GM18517 (cell line): ENCODE measurements around the gene HSFX2.
"Not testable (repeated sequence)": the region's sequence is repeated elsewhere in the genome, so short reads cannot be mapped to it uniquely, and the experiment has no call there.

Experiments
- ATAC-seq: cut with Tn5 transposase; IDR thresholded peaks from one replicate; pipeline ENCODE4 v1.9.1; 2021; ENCODE audit warnings: mild to moderate bottlenecking, moderate library complexity; ENCODE audit not compliant: unreplicated experiment

Gene HSFX2, protein sequence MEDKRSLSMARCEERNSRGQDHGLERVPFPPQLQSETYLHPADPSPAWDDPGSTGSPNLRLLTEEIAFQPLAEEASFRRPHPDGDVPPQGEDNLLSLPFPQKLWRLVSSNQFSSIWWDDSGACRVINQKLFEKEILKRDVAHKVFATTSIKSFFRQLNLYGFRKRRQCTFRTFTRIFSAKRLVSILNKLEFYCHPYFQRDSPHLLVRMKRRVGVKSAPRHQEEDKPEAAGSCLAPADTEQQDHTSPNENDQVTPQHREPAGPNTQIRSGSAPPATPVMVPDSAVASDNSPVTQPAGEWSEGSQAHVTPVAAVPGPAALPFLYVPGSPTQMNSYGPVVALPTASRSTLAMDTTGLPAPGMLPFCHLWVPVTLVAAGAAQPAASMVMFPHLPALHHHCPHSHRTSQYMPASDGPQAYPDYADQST

GRCh38 chrX:149595214-149595613, at the start of gene HSFX2:
Gene HSFX2 (minus strand): TSS chrX:149595314. CDS start chrX:149594700, 614 bp downstream.
- ATAC-seq = not testable (repeated sequence)

GRCh38 chrX:149643496-149643895, 48.4 kb upstream of the HSFX2 start:
- ATAC-seq = no peak

DNA sequence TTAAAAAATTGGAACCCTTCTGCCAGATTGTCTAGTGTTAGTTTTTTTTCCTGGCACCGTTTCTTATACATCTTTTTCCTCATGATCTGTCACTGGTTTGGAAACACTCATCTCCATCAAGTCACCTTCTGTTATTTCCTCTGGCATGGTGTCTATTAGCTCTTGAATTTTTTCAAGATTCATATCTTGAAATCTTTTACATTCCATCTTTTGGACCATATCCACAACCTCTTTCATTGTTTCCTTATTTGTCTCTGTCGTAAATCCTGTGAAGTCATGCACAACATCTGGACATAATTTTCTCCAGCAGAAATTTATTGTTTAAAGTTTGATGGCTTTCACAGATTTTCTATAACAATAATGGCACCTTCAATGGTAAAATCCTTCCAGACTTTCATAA, 46.7 kb upstream of the HSFX2 start:
- ATAC-seq = no peak

GRCh38 chrX:149641432-149641831, 46.3 kb upstream of the HSFX2 start:
- ATAC-seq = no peak

GRCh38 chrX:149639568-149639967, 44.5 kb upstream of the HSFX2 start:
- no peak for ATAC-seq

- ATAC-seq = no peak
Observed at GRCh38 chrX:149638860-149639259, 43.7 kb upstream of the HSFX2 start.

DNA sequence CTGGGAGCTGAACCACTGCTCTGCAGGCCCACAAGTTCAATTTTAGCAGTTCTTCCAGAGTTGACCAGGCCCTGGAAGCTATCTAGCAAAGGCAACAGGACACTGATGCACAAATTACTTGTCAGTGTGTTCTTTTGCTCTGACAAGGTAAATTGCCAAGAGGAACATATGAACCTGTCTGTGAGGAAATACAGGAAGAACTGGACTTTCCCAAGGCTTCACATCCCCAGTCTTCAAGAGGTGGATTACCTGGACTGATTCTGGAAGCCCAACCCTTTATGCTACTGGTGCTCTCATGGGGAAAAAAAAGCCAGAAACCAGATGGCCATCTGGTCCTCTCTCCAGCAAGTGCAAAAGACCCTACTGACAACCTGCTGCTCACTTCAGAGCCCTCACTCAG, 38.4 kb upstream of the HSFX2 start:
- no peak for ATAC-seq

DNA sequence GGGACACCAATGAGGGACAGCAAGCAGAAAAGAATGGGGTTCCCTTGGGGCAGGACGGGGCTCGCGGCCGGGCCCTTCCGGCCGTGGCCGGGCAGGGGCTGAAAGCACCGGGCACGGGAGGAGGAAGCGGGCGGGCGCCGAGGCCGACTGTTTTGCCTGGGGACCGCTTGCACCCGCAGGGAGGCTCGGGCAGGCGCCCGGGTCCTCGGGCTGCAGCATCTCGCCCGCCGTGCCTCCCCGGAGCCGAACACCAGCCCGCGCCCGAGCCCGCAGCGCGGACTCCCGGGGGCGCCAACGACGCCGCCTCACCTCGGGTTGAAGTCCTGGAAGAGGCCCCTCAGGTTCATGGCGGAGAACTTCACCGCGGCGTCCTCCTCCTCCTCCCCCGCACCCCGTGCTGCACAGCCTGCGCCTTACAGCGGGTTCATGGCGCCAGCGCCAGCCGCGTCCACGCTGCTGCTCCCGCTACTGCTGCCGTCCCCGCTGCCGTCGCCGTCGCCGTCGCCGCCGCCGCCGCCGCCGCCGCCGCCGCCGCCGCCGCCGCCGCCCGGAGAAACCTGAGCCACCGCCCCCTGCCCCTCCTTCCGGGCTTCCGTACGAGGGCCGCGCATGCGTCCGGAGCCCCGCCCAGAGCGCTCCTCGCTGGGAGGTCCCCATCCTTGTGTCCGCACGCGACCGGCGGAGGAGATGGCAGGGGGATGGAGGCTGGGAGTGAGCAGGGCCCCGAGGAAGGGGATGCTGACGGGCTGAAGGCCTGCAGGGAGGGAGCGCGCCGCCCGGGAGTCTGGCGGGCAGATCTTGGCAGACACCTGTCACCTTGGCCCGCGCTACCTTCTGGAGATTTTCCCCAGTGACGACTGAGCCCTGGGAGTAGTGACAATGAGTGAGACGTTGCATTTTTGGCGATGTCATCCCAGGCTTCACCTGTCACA, 36.4 kb upstream of the HSFX2 start, which contains the start of gene TMEM185A:
TSS of gene TMEM185A (minus strand) at position 559 of the 932 bp plus-strand sequence. CDS start at position 347, 212 bp downstream.
- peak; percentile 74 for ATAC-seq

- ATAC-seq = no peak
Observed at GRCh38 chrX:149630681-149631233, 35.6 kb upstream of the HSFX2 start.

- no peak for ATAC-seq
Observed at GRCh38 chrX:149629730-149630387, 34.7 kb upstream of the HSFX2 start.

DNA sequence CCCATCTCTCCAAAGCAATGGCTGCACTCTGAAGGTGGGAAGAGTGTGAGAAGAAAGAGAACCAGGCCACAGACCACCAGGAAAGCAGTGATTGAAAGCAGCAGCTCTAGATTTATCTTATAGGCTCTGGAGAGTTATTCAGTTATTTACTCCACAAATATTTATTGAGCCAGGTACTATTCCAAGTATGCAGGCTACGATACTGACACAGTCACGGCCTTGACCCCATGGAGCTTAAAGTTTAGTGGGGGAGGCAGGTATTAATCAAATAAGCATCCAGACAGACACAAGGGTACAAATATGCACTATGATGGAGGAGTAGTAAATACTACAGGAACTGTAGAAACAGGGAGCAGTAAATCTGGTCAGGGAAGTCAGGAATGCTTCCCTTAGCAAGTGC, 33.7 kb upstream of the HSFX2 start:
- ATAC-seq = no peak

DNA sequence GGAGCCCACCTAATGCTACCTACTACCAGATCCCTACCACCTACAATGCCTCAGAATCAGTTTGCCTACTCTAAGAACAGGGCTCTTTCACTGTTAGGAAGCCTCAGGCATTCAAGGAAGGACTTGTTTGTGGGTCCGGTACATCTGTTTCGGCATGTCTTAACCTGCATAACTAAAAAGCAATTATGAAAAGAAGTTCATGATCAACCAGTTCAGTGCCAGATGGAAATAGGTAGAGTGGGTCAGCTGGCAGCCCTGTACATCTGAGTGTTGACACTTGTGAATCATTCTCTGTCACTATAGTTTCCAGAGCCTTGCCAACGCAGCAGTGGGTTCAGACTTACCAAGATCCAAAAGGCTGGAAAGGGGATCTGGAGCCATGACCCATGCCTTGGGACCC, 33.2 kb upstream of the HSFX2 start:
- no peak for ATAC-seq

DNA sequence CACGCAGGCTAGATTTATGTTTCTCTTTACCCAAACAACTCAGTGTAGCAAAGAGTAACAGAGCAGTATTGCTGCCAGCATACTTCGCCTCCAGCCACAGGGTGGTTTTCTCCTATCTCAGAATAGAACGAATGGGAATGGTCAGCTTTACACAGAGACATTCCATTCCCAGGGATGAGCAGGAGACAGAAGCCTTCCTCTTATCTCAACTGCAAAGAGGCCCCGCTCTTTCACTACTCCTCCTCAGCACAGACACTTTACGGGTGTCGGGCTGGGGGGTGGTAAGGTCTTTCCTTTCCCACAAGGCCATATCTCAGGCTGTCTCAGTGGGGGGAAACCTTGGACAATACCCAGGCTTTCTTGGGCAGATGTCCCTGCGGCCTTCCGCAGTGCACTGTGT, 31.7 kb upstream of the HSFX2 start:
- not testable (repeated sequence) for ATAC-seq

DNA sequence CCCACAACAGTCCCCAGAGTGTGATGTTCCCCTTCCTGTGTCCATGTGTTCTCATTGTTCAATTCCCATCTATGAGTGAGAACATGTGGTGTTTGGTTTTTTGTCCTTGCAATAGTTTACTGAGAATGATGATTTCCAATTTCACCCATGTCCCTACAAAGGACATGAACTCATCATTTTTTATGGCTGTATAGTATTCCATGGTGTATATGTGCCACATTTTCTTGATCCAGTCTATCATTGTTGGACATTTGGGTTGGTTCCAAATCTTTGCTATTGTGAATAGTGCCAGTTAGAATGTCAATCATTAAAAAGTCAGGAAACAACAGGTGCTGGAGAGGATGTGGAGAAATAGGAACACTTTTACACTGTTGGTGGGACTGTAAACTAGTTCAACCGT, 24.5 kb upstream of the HSFX2 start:
- not testable (repeated sequence) for ATAC-seq

- no peak for ATAC-seq
Observed at GRCh38 chrX:149618871-149619270, 23.8 kb upstream of the HSFX2 start.

DNA sequence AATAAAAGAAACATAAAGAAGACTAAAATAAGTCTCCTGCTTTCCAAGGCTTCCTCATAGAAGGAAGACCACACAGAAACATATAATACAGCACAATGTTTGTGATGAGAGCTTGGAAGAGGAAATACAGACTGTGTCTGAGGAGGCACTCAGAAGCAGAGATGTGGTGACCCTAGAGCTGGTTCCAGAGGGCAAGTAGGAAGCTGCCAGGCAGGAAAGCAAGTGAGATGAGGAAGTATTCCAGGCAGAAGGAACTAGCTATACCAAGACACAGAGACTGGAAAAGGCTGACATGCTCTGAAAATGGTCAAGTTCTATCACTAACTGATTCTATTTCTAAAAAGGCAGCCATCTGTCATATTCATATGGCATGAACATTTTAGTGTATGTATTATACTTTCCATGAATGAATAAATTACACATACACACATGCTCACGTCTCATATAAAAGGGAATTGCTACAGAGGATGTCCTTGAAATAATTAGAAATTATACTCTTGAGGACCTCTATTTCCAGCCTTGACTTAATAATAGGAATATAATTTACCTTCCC, 16.6 kb upstream of the HSFX2 start:
- ATAC-seq = no peak

DNA sequence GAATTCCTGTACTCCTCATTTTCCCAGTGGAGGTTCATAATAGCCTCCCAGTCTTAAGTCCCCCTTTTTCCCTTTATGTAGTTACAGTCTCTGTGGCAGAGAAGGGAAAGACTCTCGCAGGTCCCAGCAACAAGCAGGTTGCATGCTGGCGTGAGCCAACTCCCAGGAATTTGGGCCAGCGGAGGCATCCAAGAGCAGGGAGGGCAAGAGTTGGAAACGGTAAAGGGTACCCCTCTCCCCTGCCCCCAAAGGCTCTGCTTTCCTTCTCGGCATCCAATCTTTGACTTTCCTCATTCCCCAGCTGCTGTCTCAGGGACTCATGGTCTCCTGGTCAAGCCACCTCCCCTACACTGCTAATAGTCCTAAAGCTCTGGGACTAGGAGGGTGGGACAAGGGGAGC, 15.4 kb upstream of the HSFX2 start:
- ATAC-seq = no peak

GRCh38 chrX:149607699-149608098, 12.6 kb upstream of the HSFX2 start:
- no peak for ATAC-seq

GRCh38 chrX:149605248-149605885, 10.3 kb upstream of the HSFX2 start:
- ATAC-seq = not testable (repeated sequence)

GRCh38 chrX:149598603-149599002, 3.5 kb upstream of the HSFX2 start:
- ATAC-seq = not testable (repeated sequence)
